ENCODE measurements around the gene COLGALT1.
"Not testable (repeated sequence)": the region's sequence is repeated elsewhere in the genome, so short reads cannot be mapped to it uniquely, and the experiment has no call there.

COLGALT1 gene

DNA sequence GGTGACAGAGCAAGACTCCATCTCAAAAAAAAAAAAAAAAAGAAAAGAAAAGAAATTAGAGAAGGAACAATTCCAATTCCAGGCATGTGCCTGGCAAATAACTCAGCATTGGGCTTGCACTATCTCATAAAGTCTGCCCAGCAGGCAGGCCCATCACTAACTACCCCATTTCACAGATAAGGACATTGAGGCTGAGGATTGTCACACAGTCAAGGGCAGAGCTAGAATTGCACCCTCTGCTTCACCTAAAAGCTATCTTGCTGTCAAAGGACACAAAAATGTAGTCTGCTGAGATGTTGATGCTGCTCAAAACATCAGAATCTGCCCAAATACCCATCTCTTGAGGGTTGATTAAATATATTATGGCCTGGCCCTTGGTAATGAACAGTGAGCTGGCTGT, 20.7 kb upstream of the COLGALT1 start:
- no peak for DNase-seq

DNA sequence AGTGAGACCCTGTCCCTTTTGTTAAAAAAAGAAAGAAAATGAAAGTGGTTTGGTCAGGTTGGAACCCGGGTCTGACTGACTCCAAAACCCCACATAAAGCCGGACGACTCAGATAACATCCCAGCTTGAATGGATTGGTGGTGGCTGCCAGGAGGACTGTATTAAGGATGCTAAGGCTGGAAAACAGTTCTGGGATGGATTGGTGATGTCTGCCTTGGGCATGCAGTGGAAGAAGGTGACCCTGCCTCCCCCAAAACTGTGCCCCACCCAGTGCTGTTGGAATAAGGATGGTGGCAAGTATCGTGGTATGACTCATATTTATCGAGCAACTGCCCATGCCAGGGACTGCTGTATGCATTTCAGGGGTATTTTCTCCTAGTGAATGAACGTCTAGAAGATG, 18.5 kb upstream of the COLGALT1 start:
- DNase-seq: no peak

DNA sequence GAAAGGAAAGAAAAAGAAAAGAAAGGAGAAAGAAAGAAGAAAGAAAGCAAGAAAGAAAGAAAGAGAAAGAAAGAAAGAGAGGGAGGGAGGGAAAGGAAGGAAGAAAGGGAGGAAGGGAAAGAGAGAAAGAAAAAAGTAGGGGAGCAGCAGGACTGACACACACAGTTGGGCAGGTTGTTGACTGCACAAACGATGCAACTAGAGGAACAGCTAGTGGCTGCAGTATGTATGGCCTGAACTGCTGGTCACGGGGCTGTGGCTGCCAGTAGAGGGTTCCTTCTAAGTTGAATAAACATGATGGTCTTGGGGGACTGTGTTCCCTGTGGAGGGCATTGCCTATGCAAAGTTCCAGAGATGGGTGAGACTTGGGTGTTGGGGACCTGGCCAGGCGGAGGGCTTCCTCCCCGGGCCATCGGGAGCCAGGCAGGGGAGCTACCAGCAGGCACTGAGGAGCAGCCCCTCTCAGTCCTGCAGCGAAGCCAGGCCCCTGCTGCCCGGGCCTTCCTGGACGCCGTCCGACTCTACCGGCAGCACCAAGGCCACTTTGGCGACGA, 16.7 kb upstream of the COLGALT1 start:
- DNase-seq: peak in 1 of 2 experiments; percentile 13

DNA sequence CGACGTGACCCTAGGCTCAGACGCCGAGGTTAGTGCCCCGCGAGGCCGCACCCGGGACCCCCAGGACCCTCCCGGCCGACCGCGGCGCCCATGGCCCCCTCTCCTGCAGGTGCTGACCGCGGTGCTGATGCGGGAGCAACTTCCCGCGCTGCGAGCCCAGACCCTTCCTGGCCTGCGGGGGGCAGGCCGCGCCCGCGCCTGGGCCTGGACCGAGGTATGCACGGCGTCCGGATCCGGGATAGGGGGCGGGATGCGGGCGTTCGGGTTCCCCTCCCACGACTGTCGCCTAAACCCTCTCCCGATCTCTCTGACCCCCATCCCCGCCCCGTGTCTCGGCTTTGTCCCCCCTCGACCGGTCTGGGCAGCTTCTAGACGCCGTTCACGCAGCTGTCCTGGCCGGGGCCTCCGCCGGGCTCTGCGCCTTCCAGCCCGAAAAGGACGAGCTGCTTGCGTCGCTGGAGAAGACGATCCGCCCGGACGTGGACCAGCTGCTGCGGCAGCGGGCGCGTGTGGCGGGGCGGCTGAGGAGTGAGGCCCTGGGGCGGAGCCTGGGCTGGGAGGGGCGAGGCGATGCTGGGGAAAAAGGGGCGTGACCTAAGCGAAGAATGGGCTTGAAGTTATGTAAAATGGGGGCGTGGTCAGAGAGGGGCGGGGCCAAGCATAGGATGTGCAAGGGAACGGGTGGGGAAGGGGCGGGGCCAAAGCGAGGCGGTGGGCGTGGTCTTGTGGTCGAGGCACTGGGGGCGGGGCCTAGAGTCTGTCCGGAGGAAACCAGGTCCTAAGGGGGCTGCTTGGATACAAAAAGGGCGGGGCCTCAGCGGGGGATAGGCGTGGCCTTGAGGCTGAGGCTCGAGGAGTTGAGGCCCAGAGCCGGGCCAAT, 16.0 kb upstream of the COLGALT1 start:
- DNase-seq: peak; percentile 85 to 91

DNA sequence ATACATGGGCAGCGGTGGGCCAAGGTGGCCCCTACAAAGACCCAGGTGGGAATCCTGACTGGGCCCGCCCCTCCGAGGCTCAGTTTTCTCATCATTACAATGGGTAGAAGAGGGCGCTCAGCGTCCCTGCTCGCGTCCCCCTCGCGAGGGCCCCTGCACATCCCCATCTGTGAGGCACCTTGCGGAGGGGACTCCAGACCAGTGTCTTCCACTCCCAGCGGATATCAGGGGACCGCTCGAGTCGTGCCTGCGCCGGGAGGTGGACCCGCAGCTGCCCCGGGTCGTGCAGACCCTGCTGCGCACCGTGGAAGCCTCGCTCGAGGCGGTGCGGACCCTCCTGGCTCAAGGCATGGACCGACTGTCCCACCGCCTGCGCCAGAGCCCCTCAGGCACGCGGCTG, 15.3 kb upstream of the COLGALT1 start:
- no peak for DNase-seq

DNA sequence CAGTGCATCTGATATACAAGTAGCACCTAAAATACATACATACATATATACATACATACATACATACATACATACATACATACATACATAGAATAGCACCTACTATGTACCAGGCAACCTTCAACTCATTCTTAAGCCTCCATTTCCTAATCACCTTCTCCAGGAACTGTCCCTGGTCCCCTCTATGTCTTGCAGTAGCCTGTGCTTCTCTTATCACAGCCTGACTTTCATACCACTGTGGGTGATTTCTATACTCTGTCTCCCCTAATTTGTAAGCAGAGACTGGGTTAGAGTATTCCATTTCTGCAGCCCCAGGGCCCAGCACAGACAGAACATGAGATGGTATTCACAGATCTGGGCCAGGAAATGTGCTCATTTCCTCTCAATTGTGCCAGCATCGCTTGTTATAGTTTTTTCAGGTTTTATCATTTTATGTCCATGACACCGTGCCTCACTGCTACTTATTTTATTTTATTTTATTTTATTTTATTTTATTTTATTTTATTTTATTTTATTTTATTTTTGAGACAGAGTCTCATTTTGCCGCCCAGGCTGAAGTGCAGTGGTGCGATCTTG, 14.2 kb upstream of the COLGALT1 start:
- no peak for DNase-seq

DNA sequence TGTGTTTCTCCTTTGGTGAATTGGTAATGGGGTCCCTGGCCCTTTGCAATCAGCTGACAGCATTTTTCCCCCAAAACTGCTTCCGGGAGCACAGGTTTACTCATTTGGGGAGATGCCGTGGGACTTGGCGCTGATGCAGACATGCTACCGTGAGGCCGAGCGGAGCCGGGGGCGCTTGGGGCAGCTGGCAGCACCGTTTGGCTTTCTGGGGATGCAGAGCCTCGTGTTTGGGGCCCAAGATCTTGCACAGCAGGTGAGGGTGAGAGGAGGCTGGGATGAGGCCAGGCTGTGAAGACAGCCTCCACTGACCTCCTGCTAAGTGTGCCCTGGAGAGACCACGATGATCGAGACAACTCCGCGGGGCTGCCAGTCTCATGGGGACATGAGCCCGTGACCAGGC, 13.4 kb upstream of the COLGALT1 start:
- DNase-seq: no peak

DNA sequence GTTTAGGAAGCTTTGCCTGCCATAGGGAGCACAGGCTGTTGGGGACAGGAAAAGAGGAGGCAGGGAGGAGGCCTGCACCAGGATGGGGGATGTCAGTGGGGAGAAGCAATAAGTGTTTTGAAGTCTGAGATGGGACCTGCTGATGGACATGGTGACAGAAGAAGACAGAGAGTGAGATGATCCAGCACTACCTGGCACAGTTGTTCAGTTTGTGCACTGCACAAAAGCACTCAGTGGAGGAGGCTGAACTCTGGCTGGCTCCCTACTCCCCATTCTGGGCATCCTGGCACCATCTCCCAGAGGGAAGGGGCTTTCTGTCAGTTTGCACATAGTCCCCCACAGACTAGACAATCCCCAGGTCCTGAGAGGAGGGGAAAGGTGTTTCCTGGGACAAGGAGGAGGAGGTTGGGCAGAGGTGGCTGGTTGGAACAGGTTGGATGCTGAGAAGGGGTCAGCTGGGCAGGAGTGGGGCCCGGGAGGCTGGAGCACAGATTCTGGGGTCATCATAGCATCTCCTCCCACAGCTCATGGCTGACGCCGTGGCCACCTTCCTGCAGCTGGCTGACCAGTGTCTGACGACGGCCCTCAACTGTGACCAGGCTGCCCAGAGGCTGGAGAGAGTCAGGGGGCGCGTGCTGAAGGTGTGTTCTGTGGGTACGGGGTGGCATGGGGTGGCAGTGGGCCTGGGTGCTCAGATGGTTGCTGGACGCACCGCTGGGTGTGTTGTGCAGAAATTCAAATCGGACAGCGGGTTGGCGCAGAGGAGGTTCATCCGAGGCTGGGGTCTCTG, 12.5 kb upstream of the COLGALT1 start:
- DNase-seq: no peak

DNA sequence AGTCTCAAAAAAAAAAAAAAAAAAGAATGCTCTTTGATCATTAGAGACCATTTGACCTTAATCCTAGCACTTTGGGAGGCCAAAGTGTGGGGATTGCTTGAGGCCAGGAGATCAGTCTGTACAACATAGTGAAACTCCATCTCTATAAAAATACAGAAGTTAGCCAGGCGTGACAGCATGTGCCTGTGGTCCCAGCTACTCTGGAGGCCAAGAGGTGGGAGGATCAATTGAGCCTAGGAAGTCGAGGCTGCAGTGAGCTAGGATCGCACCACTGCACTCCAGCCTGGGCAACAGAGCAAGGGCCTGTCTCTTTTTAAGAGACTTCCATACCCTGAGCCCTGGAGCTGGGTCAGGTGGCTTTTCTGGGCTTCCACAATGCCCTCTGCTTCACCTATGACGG, 11.5 kb upstream of the COLGALT1 start:
- DNase-seq: no peak

DNA sequence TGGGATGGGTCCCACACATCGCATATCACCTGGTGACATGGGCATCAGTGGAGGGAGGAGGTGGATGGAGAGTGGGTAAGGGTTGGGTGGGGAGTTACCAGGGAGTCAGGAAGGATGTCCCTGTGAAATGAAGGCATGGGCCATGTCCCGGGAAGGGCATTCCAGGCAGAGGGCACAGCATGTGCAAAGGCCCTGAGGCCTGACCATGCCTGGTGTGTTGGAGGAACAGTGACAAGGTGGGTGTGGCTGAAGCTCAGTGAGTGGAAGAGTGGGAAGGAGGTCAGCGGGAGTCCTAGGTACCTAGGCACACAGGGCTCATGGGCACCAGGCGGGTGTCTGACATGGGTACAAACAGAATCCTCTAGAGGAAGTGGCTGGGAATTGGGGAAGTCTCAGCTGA, 11.0 kb upstream of the COLGALT1 start:
- no peak for DNase-seq

DNA sequence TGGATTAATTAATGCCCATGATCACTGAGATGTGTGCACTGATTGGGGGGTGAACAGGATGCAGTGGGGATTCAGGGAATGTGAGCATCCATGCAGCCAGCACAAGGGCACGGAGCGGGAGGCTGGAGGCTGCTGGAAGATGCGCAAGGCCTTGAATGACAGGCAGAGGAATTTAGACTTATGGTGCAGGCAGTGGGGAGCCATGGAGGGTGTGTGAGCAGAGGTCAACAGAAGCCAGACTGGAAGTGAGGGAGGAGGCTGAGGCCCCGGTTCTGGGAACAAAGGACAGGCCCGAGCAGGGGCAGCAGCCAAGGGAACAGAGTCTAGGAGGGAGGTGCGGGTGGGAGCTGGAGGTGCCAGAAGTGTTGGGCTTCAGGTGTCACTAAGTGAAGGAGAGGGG, 7.3 kb upstream of the COLGALT1 start:
- DNase-seq: no peak

DNA sequence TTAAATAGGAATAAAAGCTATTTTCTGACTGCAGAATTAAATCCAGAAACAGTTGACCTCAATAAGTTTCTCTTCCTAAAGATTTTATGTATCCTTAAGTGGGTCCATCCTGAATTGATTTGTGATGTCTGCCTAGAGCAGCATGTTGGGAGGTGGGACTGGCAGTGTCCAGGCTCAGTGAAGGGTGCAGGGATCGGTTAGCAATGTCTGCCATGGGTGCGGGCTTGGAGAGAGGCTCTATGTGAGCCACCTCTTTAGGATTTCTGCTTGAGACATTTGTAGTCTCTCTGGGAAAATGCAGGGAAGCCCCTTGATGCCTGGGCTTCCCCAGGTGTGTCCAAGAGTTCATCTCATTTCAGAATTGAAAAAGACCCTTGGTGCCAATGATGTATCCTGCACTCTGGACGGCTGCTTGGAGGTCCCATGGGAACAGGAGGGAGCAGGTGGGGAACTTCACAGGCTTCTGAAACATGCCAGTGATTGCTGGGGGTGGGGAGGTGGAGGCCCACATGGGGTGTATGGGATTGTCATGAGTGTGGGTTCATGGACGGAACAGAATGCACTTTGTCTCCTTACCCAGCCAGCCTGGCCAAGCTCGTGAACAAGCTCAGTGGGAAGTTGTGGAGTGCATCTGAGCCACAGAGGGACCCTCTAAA, 6.2 kb upstream of the COLGALT1 start:
- DNase-seq: no peak

DNA sequence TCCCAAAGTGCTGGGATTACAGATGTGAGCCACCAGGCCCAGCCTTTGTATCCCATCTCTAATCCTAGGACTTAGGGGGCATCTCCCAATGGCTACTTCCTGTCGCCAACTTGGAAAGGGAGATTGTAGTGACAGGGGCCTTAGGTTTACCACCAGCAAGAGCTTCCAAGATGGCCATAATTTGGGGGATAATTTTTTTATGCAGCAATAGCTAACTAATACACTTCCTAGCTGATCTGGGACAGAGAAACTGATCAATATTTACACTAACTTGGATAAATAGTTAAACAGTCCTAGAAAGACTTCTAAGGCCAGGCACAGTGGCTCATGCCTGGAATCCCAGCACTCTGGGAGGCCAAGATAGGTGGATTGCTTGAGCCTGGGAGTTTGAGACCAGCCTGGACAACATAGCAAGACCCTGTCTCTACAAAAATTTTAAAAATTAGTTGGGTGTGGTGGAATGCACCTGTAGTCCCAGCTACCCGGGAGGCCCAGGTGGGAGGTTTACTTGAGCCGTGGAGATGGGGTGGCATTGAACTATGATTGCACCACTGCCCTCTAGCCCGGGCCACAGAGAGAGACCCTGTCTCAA, 5.3 kb upstream of the COLGALT1 start:
- no peak for DNase-seq

DNA sequence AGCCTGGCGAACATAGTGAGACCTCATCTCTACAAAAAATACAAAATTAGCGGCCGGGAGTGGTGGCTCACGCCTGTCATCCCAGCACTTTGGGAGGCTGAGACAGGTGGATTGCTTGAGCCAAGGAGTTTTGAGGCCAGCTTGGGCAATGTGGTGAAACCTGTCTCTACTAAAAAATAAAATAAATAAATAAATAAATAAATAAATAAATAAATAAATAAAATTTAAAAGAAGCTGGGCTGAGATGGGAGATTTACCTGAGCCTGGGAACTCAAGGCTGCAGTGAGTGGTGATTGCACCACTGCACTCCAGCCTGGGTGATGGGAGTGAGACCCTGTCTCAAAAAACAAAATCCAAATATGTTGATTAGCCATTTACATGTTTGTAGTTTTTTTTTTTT, 2.7 kb upstream of the COLGALT1 start:
- not testable (repeated sequence) for DNase-seq

DNA sequence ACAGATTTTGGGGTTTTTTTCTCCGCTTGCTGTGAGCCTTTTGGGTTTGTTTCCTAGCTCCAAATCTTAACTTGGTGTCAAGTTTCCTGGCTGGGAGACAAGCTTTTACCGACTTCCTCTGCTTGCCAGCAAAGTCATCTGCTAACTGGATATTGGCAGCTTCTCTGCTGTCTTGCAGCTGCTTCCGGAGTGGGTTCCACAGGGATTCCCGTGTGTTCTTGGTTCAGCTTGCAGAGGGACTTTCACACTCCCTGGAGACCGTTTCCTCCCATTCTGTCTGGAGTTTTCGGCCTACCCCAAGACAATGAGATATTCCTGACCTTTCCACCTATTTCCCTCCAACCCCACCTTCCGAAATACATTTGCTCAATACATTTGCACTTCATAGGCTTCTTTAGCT, 2.2 kb upstream of the COLGALT1 start:
- peak; percentile 16 to 58 for DNase-seq

DNA sequence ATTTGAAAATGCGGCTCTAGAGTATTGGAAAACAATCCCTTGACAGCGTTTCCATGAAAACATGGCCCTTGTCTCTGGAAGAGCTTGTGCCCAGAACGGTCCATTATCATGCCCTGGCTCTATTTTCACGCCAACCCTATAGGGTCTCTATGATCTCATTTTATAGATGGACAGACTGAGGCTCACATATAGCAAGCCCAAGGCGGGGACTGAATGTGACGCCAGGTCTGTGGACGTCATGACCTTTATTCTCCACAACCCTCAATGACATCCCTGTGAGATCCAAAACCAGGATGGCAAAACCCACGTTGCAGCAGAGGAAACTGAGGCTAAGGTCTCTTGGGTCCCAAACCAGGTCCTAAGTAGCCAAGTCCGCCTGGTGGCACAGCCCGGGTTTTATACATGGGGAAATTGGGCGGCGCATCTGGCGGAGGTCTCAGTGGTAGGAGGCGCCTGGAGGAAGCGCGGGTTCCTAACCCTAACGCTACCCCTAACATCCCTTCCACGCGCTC, 425 bp upstream of the COLGALT1 start:
- DNase-seq: no peak

DNA sequence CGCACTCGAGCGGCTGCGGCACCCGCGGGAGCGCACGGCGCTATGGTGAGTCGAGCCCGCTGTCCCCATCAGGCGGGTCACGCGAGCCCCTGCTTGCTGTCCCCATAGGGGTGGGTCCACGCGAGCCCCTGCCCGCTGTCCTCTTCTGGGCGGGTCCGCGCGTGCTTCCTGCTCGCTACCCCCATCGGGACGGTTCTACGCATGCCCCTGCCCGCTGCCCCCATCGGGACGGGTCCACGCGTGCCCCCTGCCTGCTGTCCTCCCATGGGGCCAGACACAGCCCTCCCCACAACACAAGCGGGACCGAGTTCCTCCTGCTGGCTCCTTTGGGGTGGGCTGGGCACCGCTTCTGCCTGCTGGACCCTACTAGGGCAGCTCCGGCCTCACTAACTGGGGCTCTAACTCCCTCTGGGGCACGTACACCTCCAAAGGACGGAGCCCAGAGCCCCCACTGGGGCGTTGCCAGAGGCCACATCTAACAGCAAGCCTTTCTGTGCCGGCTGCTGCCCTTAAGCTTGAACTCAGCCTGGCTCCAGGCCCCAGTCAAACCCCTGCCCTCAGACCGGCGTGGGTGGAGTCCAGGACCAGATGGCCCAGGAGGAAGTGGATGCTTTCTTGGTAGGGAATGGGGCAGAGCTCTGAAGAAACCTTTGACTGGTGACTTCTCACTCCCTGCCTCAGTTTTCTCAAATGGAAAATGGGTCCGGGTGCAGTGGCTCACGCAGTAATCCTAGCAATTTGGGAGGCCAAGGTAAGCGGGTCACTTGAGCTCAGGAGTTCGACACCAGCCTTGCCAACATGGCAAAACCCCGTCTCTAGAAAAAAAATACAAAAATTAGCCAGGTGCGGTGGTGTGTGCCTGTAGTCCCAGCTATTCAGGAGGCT, 722 bp downstream of the COLGALT1 start:
- peak; percentile 50 to 66 for DNase-seq

DNA sequence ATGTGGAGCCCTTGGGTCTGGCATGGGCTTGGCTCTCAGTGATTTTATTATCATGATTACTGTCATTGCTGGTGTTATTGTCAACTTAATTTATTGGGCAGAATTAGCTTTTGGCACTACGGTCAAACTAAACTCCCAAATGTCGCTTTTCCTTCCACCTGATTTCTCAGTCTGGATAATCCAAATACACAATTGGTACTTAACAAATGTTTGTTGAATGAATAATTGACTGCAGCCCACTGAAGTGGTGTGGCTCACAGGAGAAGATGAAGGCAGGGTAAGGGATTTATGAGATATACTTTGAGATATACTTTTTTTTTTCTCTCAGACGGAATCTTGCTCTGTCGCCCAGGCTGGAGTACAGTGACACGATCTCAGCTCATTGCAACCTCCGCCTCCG, 1.5 kb downstream of the COLGALT1 start:
- DNase-seq: no peak

DNA sequence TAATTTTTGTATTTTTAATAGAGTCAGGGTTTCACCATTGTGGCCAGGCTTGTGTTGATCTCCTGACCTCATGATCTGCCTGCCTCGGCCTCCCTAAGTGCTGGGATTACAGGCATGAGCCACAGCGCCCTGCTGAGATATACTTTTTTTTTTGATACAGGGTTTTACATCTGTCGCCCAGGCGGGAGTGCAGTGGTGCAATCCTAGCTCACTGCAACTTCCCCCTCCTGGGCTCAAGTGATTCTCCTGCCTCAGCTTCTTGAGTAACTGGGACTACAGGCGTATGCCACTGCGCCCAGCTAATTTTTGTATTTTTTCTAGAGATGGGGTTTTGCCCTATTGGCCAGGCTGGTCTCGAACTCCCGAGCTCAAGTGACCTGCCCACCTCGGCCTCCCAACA, 2.0 kb downstream of the COLGALT1 start:
- DNase-seq: no peak

DNA sequence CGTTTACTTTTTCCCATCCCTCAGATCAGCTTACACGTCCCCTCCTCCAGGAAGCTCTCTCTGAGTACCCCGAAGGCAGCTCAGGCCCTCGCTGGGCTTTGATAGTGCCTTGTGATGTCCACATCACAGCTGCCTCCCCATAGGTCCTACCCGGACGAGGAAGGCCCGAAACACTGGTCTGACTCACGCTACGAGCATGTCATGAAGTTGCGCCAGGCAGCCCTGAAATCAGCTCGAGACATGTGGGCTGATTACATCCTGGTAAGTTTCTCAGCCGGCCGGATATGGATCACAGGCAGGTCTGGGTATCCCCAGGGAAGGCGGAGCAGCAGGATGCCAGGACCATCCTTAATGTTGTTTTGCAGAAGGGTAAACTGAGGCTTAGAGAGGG, 4.8 kb downstream of the COLGALT1 start:
- DNase-seq: no peak

DNA sequence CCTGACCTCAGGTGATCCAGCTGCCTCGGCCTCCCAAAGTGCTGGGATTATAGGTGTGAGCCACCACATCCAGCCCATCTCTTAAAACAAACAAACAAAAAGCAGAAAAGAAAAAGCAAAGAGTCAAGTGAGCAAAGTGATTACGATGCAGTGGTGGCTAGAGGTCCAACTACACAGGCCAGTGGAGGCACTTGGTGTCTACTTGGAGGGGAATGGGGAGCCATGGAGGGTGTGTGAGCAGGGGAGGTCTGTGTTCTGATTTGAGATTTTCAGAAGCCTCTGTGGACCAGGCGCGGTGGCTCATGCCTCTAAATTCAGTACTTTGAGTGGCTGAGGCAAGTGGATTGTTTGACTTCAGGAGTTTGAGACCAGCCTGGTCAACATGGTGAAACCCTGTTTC, 6.6 kb downstream of the COLGALT1 start:
- DNase-seq: no peak
